Subcutaneous abdominal adipose tissue (tissue), 5 donors: Measurements from ENCODE around the gene PRMT1.

Source experiments
- H3K27ac ChIP-seq: one replicate; pipeline ENCODE4 v1.7.0; 2013; ENCODE audit warnings: low read depth, mild to moderate bottlenecking, inconsistent platforms, low read length, moderate library complexity
- H3K27me3 ChIP-seq, 5 donors: one replicate each; pipeline ENCODE4 v1.7.0; 2013; ENCODE audit warnings: low read length in 5 of 5, inconsistent platforms in 1 of 5; ENCODE audit not compliant: control insufficient read depth in 5 of 5, insufficient read depth in 4 of 5
- H3K36me3 ChIP-seq, 5 donors: one replicate each; pipeline ENCODE4 v1.7.0; 2013; ENCODE audit warnings: low read length in 5 of 5; ENCODE audit not compliant: control insufficient read depth in 5 of 5, insufficient read depth in 5 of 5
- H3K4me1 ChIP-seq, 5 donors: one replicate each; pipeline ENCODE4 v1.7.0; 2013; ENCODE audit warnings: low read length in 5 of 5, mild to moderate bottlenecking in 3 of 5, moderate library complexity in 1 of 5; ENCODE audit not compliant: control insufficient read depth in 5 of 5, insufficient read depth in 5 of 5
- H3K4me3 ChIP-seq, 5 donors: one replicate each; pipeline ENCODE4 v1.7.0; 2013; ENCODE audit warnings: low read length in 5 of 5, low read depth in 1 of 5
- H3K9ac ChIP-seq, 5 donors: one replicate each; pipeline ENCODE4 v1.7.0; 2013; ENCODE audit warnings: low read length in 5 of 5, mild to moderate bottlenecking in 4 of 5, moderate library complexity in 3 of 5
- H3K9me3 ChIP-seq, 5 donors: one replicate each; pipeline ENCODE4 v1.7.0; 2013; ENCODE audit warnings: low read length in 5 of 5; ENCODE audit not compliant: control insufficient read depth in 5 of 5
- donor health status: healthy.
- donor health status: healthy.
- donor health status: healthy.
- donor health status: healthy.
- donor health status: healthy.

Gene PRMT1

DNA sequence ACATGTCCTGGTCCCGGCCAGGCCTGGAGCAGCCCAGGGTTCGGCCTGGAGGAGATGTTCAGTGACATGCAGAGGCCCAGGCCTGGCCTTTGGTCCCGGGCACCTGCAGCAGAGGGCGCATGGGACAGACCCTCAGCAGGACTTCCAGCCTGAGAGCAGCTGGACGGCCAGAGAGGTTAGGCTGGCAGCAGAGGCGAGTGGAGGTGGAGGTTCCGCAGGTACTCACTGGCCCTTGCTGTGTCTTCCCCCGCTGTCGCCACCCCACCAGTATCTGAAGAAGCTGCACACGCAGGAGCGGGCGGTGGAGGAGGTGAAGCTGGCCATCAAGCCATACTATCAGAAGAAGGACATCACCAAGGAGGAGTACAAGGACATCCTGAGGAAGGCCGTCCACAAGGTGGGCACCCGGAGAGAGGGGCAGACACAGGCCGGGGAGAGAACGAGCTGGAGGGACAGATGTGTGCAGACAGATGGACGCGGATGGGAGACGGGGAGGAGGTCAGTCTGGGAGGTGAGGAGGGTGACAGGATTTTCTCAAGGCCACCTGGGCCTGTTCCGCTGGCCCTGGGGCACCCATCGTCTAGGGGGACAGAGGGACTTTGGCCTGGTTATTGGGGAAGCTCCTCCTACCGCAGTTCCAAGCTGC lies 19.5 kb upstream of the PRMT1 start:
- no peak overlapping the region for H3K9ac ChIP-seq
- peaks cover 0 to 99% (median 95%) of the 10 kb centered on the region in 5 donors for H3K36me3 ChIP-seq

DNA sequence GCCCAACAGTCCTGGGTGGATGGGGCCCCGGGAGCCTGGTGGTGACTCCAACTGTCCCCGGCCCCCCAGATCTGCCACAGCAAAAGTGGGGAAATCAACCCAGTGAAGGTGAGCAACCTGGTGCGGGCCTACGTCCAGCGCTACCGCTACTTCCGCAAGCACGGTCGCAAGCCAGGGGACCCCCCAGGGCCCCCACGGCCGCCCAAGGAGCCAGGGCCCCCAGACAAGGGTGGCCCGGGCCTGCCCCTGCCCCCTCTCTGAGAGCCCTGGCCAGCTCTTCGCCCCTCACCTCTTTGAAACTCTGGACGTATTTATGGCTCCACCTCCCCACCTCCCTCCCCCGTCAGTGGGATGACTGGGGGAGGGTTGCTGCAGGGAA lies 18.9 kb upstream of the PRMT1 start:
- H3K4me1 ChIP-seq, result no peaks in the 10 kb centered on the region
- H3K4me3 ChIP-seq, result no peak overlapping the region
- no peak overlapping the region for H3K27ac ChIP-seq
- H3K27me3 ChIP-seq, result no peaks in the 10 kb centered on the region
- no peak overlapping the region for H3K9ac ChIP-seq
- H3K36me3 ChIP-seq, result peaks cover 0 to 99% (median 95%) of the 10 kb centered on the region in 5 donors
- no peaks in the 10 kb centered on the region for H3K9me3 ChIP-seq

More for the DNA sequence above, 19.5 kb upstream of the PRMT1 start:
- no peaks in the 10 kb centered on the region for H3K9me3 ChIP-seq
- no peaks in the 10 kb centered on the region for H3K27me3 ChIP-seq
- no peak overlapping the region for H3K27ac ChIP-seq
- H3K4me1 ChIP-seq, result no peaks in the 10 kb centered on the region
- no peak overlapping the region for H3K4me3 ChIP-seq

DNA sequence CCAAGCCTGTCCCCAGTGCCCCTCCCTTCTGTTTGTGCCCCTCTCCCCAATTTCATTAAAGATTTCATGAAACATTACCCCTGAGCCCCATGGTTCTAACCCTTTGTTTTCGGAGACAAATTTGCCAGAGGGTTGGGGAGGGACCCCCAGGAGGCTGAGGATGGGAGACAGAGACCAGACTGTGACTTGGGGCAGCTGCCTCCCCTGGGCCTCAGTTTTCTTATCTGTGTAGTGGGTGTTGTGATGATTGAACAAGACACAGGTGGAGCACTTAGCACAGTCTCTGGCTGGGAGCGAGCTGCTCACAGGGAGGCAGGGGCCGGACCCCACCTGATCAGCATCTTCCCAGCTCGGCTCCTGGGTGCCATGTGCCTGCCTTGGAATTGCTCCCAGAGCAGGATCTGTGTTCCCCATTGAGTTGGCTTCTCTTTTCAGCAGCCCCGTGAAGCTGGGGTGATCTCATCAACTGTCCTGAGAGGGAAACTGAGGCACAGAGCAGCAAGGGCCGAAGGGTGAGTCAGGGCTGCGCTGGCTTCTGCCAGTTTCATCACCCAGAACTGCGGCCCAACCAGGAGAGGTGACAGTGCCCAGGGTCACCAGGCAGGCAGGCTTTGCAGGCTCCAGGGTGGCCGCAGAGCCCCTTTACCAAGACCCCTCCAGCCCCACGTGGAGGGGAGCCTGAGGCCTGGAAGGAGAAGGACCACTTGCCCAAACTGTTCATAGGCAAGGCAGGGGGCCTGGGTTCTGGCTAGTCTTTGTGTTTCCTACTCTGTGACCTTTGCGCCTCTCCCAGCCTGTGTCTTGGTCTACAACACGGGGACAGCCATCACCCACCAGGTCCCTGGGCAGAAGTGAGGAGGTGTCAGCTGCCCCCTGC lies 18.3 kb upstream of the PRMT1 start:
- peaks cover 0 to 93% (median 90%) of the 10 kb centered on the region in 5 donors for H3K36me3 ChIP-seq
- H3K4me3 ChIP-seq, result no peak overlapping the region
- H3K9me3 ChIP-seq, result no peaks in the 10 kb centered on the region
- H3K27ac ChIP-seq, result no peak overlapping the region
- H3K4me1 ChIP-seq, result peaks cover 0 to 4% (median under 1%) of the 10 kb centered on the region in 5 donors
- H3K27me3 ChIP-seq, result no peaks in the 10 kb centered on the region
- no peak overlapping the region for H3K9ac ChIP-seq

DNA sequence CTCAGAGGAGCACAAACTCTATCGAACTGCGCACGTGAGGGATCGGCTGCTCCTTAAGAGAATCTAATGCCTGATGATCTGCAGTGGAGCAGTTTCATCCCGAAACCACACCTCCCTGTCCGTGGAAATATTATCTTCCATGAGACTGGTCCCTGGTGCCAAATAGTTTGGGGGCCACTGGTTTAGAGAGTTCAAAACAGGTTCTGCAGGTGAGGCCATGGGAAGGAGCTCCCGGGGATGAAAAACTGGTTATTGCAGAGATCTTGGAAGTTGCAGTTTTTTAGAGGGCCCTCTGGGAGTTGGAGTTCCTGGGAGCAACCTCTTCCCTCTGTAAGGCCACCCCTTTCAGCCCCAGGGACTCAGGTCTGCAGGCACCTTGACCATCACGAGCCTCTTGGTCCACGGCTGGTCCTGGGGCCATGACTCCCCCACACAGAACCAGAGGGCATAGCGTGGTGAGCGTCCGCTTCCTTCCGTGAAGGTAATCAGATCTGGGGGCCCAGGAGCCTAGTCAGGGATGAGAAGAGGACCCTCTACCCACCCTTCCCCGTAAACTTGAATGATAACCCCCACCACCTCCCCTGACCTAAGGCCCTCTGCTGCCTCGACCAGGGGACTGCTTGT lies 16.6 kb upstream of the PRMT1 start:
- Histone ChIP-seq H3K4me3 (no peak overlapping the region), H3K9me3 (no peaks in the 10 kb centered on the region), H3K4me1 (peaks cover 0 to 18% (median 16%) of the 10 kb centered on the region in 5 donors), H3K27ac (no peak overlapping the region), H3K27me3 (no peaks in the 10 kb centered on the region), H3K36me3 (peaks cover 0 to 77% (median 75%) of the 10 kb centered on the region in 5 donors), H3K9ac (no peak overlapping the region)

DNA sequence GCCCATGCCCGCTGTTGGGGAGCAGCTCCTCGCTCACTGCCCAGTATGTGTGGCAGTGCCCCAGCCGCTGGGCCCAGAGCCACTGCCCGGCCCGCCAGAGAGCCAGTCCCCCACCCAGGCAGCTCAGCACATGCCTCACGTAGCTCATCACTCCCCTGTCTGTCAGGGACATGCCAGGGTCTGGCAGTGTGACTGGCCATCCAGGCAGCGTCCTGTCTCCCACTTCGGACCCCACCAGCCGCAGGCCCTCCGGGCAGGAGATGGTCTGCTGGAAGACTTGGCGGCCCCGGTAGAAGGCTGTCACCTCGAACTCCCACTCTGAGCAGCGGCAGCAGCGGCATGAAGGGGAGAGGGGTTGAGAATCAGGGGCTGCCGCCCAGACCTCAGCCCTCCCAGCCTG lies 15.1 kb upstream of the PRMT1 start:
- H3K36me3 ChIP-seq, result peaks cover 0 to 61% (median 59%) of the 10 kb centered on the region in 5 donors
- H3K27me3 ChIP-seq, result no peaks in the 10 kb centered on the region

DNA sequence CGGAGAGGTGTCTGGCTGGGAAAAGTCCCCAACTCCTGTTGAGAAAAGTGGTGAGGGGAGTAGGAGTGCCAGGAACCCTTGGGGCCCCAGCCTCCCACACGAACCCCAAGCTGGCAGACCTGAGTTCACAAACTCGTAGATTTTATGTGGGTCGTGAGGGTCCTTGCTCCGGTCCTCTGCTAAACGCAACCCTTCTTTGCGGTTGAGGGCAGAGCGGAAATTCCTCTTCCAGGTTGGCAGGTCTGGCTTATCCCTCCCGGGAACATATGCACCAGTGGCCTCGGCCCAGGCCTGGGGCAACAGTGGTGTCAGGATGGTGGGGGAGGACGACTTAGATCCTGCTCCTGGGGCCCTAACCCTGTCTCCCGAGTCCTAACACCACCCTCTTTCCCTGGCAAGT lies 13.8 kb upstream of the PRMT1 start:
- Histone ChIP-seq H3K4me1 (peaks cover 0 to 30% (median 26%) of the 10 kb centered on the region in 5 donors), H3K9me3 (no peaks in the 10 kb centered on the region), H3K36me3 (peaks cover 0 to 53% (median 48%) of the 10 kb centered on the region in 5 donors), H3K27ac (no peak overlapping the region), H3K4me3 (no peak overlapping the region), H3K27me3 (no peaks in the 10 kb centered on the region), H3K9ac (peak overlapping the region in 1 of 5 donors; percentile 17)

More for the DNA sequence above, 15.1 kb upstream of the PRMT1 start:
- Histone ChIP-seq H3K27ac (no peak overlapping the region), H3K4me1 (peaks cover 0 to 30% (median 26%) of the 10 kb centered on the region in 5 donors), H3K4me3 (no peak overlapping the region), H3K9ac (no peak overlapping the region), H3K9me3 (no peaks in the 10 kb centered on the region)

DNA sequence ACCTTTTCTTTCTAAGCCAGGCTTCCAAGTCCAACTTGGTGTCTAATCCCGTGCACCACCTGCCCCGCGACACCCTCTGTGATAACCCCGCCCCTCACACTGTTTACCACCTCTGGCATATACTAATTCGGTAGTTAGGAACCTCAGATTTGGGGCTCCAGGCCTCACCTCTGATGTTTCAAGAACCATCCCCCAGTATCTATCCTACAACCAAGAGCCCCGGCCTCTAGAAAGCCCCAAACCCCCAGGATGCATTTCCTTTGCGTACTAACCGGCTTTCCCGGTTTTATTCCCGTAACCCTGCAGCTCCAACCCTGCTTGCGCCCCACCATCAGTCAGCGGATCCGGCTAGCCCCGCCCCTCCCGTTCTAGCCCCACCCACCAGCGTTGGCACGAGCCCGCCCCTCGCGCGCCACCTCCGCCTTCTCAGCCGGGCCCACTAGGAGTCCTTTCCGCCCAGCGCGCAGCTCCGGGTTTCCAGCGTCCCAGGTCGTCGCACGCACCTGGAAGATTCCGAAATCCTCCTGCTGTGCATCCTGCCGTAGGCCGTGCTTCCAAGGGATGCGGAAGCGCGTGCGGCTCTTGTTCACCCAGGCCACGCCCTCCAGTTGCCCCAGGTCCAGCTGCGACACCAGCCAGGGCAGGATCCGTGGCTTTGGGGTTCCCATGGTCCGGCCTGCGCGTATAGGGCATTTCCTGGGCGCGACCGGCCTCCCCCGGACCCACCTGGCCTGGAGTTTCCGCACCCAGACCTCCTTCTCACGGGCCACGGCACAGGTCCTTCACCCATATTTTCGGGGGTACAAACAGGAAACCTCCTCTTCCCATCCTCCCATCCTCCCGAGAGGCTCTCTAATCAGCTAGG lies 12.7 kb upstream of the PRMT1 start:
- Histone ChIP-seq H3K27me3 (no peaks in the 10 kb centered on the region), H3K36me3 (peaks cover 0 to 41% (median 38%) of the 10 kb centered on the region in 5 donors), H3K9ac (peak overlapping the region; percentile 56 to 89 (median 83)), H3K4me3 (peak overlapping the region; percentile 78 to 95 (median 89)), H3K27ac (peak overlapping the region; percentile 83), H3K4me1 (peaks cover 0 to 30% (median 26%) of the 10 kb centered on the region in 5 donors), H3K9me3 (no peaks in the 10 kb centered on the region)

DNA sequence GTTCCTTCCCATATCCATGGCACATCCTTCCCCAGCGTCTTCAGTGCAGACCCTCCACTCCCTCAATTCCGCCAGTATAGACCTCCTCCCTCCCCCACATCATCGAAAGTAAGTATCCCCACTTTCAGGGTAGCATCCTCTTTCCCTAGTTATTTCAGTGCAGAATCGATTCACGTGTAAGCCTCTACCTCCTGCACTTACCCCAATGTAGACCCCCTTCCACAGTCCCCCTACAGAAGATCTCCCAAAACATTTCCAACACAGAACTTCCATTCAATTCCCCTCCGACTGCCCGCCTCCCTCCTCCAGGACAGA lies 12.1 kb upstream of the PRMT1 start:
- peaks cover 0 to 35% (median 32%) of the 10 kb centered on the region in 5 donors for H3K36me3 ChIP-seq

DNA sequence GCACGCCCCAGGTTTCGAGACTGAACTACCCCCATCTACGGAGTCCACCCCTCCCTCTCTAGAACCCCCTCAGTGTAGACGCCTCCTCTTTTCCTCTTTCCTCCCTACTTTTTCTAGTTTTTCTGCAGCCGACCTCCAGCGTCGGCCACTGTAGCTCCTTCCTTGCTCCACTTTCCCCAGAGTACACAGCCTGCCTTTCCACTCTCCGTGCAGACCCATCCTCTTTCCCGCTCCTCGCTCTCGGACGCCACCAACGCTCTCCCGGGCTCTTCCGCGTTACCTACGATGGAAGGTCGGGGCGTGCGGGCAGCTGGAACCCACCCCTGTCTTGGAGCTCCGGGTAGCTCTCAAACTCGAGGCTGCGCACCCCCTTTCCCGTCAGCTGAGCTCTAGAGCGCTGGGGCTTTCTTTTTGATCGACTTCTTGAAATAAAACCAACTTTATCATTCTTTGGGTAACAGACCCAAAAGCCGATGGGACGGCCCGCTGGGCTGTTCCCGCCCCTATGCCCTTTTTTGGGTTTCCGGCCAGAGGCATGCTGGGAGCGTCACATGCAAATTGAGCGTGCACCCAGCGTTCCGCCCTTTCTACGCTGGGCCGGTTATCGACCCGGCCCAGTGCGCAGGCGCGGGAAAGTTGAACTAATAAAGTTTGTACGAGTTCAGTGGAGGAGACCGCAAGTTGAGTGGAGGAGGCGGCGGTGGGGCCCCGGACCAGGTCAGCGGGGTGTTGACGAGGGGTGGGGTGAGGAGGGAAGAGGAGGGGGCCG lies 11.5 kb upstream of the PRMT1 start, which contains the start of the genes BCL2L12 and IRF3:
Gene BCL2L12, plus strand, starts transcription at position 583 of the 769 bp plus-strand sequence. CDS start 760 bp downstream, outside the sequence.
Gene IRF3, minus strand, starts transcription at position 507 of the 769 bp plus-strand sequence. CDS start 1,019 bp downstream, outside the sequence.
- Histone ChIP-seq H3K9me3 (no peaks in the 10 kb centered on the region), H3K27me3 (no peaks in the 10 kb centered on the region), H3K36me3 (peaks cover 0 to 33% (median 26%) of the 10 kb centered on the region in 5 donors), H3K4me3 (peak within 1 kb of the TSS; percentile 78 to 95 (median 89)), H3K9ac (peak within 1 kb of the TSS; percentile 63 to 89 (median 83)), H3K4me1 (peaks cover 0 to 30% (median 26%) of the 10 kb centered on the region in 5 donors), H3K27ac (peak within 1 kb of the TSS; percentile 83)

More for the DNA sequence above, 12.1 kb upstream of the PRMT1 start:
- Histone ChIP-seq H3K4me1 (peaks cover 0 to 30% (median 26%) of the 10 kb centered on the region in 5 donors), H3K4me3 (peak overlapping the region; percentile 78 to 95 (median 89)), H3K9ac (peak overlapping the region; percentile 56 to 89 (median 83)), H3K27ac (peak overlapping the region; percentile 83), H3K27me3 (no peaks in the 10 kb centered on the region), H3K9me3 (no peaks in the 10 kb centered on the region)
